Fibroblast of upper back skin (primary cell): ENCODE measurements around the gene LRRC15.

Experiments used
- DNase-seq: peaks from one replicate; pipeline ENCODE4 v3.0.0-alpha.2; 2013

Gene LRRC15

DNA sequence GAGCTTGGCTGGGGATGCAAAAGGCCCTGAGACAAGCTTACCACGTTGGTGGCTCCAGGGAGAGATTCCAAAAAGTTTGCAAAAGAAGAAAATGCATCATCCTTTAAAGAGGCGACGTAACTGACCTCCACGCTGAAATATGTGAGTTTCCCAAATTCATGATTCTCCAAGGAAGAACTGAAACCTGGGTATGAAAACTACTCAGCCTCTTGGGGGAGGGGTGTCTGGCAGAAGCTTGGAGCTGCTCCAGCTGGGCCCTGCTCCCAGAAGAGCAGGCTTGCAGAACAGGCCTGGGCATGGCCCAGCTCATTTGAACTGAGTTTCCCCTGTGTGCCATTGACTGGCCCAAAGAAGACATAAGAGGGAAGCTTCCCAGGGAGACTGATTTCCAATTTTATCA lies 39.0 kb downstream of the LRRC15 start:
- DNase-seq, result peak; percentile 88

DNA sequence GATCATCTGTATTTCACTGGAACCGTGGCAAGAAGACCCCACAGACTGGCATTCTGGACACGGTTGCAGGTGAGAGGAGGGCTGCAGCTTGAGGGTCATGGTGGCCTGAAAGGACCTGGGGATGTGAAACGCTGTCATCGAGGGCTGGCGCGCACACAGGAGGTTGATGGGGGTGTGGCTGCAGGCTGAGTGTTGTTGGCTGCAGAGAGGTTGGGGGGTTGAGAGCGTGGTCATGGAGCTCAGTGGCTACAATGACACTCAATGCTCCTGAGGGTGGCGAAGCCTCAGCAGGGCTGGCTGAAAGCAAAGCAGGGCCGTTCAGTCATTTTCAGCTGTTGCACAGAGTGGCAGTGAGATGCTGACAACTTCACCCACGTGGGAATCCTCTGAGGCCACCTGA lies 39.4 kb downstream of the LRRC15 start:
- no peak for DNase-seq

DNA sequence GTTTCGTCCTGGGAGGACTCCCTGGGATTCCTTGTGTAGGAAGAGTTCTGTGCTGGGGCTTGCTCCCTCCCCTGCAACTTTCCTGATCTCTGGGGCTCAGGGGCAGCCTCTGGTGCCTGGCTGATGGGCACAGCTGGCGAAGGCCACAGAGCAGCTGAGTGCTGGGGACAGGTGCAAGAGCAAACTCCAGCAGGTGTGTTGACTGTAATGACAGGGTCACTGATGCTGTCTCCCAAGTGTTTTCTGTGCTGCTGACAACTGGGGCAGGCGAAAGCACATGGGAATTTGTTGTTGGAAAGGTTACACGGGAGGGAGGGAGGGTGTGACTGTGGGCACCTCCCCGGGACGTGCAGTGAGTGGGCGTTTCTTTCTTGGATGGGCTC lies 40.0 kb downstream of the LRRC15 start:
- DNase-seq, result no peak

DNA sequence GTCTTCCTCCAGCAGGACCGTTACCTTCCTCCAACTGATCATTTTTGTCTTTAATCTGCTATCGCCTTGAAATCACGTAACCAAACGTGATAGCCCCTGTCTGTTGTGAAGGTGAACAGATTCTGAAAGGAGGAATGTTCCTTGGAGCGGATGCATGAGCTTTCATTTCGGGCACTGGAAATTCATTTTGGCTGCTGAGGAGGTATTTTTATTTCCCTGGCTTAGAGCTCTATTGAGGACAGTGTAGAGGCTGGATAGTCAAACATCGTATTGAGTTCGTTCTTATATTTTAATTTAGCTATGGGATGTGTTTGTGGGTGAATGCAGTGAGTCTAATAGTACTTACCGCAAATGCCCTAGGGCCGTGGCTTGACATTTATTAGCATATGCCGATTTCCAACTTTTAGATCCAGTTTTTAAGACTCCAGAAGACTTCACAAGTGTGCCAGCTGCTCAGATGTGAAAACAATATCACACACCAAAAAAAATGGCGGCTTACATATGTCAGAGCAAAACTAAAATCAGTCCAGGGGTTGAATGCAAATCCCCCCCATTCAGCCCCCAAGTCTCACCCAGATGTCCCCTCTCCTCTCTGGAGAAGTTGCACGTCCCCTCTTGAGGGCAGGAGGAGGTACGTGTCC lies 40.5 kb downstream of the LRRC15 start:
- DNase-seq, result no peak

DNA sequence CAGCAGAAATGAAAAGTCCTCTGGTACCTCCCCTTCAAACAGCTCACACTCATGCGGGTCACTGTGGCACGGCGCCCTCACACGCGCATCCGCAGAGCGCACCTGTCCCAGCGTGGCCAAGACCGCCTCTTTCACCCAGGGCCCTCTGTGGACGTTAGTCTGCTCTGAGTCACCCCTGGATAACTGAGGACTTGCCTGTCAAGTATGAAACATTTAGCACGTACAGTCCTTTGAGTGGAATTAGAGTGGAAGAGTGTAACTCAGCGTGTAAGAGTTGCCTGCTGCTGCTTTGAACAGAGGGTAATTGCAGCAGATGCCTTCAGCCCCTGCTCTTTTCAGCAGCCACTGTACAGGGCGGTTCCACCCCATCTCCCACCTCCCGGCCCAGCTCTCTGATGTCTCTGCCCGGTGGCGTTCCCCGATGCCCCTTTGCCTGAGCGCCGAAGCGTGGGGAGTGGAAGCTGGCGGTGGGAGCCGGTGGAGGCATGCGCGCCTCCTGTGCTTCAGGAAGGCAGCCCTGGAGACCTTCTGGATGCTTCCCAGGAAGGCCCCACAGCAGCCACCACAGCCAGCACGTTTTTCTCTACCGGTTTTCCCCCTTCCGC lies 41.4 kb downstream of the LRRC15 start:
- peak; percentile 79 for DNase-seq

DNA sequence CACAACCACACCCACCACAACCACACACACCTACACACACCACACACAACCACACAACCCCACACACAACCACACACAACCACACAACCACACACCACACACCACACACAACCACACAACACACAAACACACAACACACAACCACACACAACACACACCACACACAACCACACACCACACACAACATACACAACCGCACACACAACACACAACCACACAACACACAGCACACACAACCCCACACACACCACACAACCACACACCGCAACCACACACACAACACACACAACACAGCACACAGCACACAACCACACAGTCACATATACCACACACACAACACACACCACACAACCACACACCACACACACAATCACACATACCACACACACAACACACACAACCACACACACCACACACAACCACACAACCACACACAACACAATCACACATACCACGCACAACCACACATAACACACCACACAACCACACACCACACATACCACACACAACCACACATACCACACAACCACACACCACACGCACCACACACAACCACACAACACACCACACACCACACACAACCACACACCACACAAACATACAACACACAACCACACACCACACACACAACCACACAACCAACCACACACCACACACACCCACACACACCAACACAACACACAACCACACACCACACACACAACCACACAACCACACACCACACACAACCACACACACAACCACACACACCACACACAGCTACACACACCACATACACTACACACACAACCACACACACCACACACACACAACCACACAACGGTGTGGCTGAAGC lies 42.1 kb downstream of the LRRC15 start:
- no peak for DNase-seq

DNA sequence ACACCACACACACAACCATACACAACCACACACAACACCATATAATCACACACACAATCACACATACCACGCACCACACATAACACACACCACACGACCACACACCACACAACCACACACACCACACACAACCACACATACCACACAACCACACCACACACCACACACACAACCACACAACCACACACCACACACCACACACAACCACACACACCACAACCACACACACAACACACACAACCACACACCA lies 42.6 kb downstream of the LRRC15 start:
- no peak for DNase-seq

DNA sequence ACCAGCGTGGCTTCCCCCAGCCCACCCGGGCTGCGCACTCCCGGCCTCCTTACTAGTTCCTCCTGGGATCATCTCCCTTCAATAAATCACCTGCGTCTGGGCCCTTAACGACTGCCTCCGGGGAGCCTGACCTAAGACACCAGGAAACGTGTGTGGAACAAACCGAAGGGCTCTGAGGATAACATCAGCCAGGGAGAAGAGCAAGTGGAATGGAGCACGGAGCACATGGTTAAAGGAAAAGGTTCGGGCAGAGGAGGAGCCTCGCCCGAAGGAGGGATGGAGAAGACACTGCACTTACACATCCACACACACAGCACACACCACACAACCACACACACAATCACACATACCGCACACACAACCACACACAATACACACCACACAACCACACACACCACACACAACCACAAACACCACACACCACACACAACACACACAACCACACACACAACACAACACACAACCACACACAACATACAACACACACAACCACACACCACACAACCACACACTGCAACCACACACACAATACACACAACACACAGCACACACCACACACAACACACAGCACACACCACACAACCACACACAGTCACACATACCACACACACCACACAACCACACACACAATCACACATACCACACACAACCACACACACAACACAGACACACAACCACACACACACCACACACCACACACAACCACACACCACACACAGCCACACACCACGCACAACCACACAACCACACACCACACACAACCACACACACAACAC lies 43.2 kb downstream of the LRRC15 start:
- DNase-seq, result no peak

DNA sequence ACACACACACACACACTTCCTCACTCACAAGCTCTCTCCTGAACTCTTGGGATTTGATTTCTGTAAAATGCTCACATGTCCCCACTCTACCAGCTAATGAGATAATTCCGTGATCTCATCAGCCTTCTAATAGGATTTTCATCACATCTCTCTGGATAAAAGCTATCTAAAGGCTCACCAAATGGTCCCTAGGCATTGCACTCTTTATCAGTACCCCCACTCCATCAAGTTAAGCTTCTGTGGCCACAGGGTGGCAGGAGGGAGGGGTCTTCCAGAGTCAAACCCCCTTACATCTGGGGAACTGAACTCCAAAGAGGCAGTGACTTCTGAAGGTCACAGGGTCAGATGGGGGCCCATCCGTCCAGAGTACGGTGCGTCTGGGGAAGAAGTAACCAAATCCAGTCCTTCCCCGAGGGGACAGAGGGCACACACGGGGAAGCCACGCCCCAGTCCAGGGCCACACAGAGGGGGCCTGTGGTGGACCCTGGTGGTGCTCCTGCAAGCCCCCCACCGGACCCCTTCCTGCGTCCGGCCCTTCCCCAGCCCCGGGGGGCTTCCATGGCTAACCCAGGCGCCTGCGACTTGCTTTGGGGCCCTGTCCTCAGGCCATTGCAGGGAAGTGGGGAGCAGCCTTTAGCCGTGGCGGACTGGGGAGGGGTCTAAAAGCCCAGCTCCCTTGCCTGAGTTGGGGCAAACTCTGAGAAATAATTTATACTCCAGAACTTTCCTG lies 44.0 kb downstream of the LRRC15 start:
- DNase-seq, result no peak

DNA sequence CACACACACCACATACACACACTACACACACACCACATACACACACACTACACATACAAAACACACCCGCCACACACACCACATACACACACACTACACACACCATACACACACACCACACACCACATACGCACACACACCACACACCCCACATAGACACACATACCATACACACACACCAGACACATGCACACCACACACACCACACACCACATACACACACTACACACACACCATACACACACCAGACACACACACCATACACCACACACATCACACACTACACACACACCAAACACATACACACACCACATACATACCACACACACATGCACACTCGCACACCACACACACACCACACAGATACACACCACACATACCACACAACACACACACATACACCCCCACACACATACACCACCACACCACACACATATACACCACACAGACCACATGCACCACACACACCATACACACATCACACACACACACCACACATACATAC lies 44.7 kb downstream of the LRRC15 start:
- DNase-seq, result no peak

DNA sequence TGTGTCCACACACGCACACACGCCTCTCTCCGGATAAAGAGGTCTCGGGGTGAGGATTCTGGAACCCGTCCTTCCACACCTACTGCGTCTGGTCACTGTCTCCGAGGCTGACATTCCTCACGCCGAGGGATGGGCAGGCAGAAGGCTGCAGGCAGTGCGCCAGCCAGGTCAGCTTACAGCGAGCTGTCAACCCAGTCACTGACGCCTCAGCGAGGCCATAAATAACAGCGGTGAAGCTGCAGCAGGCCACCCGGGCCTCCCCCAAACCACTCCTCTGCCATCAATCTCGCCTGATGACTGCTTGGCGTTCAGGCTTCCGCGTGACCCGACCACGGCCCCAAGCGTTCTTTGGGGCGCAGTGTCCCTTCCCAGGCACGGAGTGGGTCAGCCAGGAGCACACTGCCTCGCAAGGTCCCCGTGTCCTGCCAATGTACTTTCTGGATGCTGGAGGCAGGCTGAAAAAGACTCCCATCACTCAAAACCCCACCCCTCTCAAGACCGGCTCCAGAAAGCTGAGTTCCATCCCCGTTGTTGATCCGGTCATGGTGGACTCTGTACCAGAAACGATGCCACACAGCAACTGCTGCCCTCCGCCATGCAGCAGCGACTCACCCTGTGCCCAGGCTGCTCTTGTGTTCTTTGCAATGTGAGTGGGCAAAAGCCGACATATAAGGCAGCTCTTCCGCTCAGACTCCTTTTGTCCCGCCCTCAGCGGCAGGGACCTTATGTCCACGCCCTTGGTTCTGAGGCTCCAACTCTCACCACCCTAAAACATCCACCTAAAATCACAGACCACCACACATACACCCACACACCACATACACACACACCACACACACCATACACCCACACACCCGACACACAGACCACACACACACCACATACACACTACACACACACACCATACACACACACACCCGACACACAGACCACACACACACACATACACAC lies 45.5 kb downstream of the LRRC15 start:
- peak; percentile 84 for DNase-seq

DNA sequence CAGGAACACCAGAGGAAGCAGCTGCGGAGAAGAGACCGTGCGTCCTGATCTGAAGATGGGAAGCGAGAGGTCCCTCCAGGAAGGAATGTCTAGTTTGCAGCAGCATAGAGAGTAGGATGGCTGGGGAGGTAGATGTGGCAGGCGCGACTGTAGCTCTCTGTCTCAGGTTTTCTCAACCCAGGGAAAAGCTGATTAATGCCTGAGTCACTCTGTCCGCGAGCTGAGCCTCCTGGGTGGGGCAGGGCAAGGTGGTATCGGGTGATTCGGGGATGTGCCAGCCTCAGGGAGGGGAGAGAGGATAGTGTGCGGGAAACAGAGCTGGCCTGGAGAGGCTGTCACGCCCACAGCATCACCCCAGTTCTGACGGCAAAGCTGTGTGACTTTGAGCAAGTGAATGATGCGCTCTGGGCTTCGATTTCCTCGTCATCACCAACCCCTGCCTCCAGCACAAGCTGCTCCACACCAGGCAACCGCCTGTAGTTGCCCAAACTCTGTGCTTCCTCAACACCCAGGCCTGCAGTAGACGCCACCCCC lies 46.8 kb downstream of the LRRC15 start:
- DNase-seq, result peak; percentile 72

DNA sequence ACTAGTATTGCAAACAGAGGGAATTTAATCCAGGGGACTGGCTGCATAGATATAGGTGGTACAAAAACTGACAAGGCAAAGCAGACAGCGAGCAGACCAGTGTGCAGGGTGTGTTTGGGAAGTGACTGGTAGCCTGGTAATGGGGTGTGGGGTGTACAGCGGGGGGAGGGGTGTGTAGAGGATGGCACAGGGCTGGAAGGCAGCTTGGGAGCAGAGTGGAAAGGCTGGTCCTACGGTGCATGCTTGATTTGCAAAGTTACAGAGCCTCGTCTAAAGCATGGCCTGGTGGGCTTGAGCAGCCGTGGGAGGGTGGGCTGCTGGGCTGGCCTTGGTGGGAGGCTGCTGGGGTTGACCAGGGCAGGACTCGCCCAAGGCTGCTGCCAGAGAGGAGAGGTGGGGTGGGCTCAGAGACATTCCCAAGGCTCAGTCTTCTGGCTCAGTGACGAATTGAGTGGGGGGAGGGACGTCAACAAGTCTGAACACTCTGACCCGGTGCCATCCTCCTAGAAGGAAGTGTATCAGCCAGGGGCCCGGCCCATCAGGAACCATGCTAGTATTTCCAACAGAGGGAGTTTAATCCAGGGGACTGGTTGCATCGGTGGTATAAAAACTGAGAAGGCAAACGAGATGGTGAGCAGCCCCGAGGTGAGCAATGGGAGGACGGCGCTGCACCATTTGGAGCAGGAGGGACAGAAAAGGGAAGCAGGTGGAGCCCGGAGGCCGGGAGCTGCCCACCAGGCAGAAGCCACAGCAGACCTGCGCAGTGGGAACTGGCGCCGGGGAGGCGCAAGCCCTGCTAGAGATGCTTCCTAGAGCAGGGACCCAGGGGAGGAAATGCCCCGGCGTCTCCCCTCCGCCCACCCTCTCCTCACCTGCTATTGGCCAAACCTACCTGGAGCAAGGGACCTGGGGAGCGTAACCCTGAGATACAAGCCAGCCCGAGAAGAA lies 47.6 kb downstream of the LRRC15 start:
- DNase-seq, result no peak

DNA sequence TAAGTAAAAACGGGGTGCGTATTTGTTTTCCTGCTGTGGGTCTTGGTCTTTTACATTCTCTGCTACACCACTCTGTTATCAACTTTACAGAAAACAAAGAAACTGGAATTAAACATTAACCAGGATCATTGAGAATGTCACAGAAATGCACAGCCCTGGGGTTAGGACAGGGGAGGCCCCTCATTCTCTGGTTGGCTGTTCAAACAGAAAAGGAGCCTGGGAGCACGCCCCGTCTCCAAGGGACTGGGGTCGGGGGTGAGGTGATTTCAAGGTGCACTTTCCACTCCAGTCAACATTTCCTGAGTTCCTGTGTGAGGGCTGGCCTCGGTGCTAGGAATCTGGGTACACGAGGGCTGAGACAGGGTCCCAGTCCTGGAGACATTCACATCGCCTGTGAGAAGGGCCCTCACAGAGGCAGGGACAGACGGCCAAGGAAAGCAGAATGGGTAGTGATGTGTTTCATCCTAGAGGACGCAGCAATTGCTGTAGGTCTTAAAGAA lies 48.7 kb downstream of the LRRC15 start:
- DNase-seq, result no peak

DNA sequence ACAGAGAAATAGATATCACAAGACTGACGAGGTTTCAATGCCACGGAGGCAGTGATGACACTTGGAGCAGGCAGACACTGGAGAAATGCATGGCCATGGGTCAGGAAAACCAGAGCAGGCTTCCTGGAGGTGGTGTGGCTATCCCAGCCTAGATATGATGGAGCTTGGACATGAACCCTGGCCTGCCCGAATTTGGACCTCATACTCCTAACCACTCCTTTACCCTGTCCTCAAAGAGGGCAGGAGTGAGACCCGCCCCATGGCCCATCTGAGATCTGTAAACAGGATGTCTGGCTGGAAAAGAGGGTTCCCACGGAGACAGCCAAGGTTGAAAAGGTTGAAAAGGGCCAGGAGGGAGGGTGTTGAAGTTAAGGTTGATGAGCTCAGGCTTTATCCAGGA lies 49.4 kb downstream of the LRRC15 start:
- no peak for DNase-seq

DNA sequence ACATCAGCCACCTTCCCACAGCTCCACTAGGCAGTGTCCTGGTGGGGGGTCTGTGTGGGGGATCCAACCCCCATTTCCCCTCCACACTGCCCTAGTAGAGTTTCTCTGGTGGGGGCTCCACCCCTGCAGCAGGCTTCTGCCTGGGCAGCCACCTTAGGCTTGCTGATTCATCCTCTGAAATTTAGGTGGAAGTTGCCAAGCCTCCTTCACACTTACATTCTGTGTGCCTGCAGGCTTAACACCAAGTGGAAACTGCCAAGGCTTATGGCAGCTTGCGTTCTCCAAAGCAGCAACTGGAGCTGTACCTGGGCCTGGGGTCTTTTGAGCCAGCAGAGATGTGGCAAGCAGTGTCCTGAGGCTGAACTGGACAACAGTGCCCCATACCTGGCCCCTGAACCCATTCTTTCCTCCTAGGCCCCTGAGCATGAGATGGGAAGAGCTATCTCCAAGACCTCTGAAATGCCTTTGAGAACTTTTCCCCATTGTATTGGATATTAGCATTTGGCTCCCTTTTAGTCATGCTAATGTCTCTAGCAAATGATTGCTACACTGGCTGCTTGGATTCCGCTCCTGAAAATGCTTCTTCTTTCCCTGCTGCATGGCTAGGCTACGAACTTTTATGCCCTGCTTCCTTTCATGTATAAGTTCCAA lies 50.9 kb downstream of the LRRC15 start:
- DNase-seq, result no peak

DNA sequence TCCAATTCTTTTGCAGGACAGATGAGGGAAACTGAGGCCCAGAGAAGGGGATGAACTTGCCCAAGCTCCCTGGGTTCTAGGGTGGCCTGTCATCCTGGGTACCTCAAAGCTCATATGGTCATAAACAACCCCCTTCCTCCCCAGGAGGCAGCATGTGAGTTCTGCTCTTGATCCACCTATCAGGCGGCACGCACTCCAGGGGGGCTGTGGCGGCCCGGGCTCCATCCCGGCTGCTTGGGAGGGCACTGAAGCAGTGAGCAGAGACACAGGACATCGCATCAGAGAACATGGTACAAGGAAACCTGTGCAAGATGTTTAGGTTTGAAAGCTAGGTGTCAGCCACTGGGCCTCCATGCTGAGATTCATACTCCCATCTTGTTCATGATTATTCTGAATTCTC lies 52.6 kb downstream of the LRRC15 start:
- DNase-seq, result no peak

DNA sequence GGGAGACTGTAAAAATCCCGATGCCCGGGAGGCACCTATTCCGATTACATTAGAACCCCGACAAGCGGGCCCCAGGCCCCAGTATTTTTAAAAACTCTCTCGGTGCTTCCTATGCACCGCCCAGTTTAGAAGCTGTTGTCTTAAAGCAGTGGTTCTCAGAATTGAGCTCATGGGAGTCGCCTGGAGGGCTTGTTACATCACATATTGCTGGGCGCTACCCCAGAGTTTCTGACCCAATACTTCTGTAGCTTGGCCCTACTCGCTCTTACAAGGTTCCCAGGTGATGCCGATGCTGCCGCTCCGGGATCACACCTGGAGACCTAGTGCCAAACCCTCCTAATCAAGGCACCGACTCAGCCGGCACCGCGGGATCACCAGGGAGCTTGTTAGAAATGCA lies 53.6 kb downstream of the LRRC15 start:
- no peak for DNase-seq
